Kidney (tissue), 14 donors: ENCODE data around the gene TXLNB. TPM values are rescaled to one million over a fixed set of nuclear protein-coding genes. Genes with fewer than 3 reads are reported as not detected.

Source experiments
- DNase-seq, 5 donors: peaks; one replicate each; pipeline ENCODE4 v3.0.0-alpha.2; 2013 to 2020
- FAIRE-seq: peaks from 2 replicates; lab custom pipeline; 2012; peaks lifted over from hg19 to GRCh38; lab: Jason Lieb, UNC
- H3K27ac ChIP-seq, 2 donors: one replicate each; pipeline ENCODE4 v1.7.0; 2013; ENCODE audit warnings: low read depth in 2 of 2, low read length in 2 of 2, inconsistent platforms in 1 of 2
- H3K27me3 ChIP-seq: one replicate; pipeline ENCODE4 v1.7.1; 2013; ENCODE audit warnings: low read length, inconsistent platforms; ENCODE audit not compliant: control insufficient read depth, insufficient read depth
- H3K36me3 ChIP-seq, 3 donors: one replicate each; pipeline versions ENCODE4 v1.7.0 to v1.7.1; 2013; ENCODE audit warnings: low read length in 3 of 3, control low read depth in 1 of 3, inconsistent platforms in 1 of 3; ENCODE audit not compliant: insufficient read depth in 3 of 3, control insufficient read depth in 2 of 3
- H3K4me1 ChIP-seq, 3 donors: one replicate each; pipeline versions ENCODE4 v1.7.0 to v1.7.1; 2013; ENCODE audit warnings: low read length in 3 of 3, inconsistent platforms in 1 of 3, low read depth in 1 of 3; ENCODE audit not compliant: control insufficient read depth in 2 of 3, insufficient read depth in 2 of 3
- H3K4me3 ChIP-seq, 3 donors: one replicate each; pipeline versions ENCODE4 v1.7.0 to v1.8.1; 2013; ENCODE audit warnings: low read length in 3 of 3, control low read depth in 1 of 3, inconsistent platforms in 1 of 3
- H3K9ac ChIP-seq, 3 donors: one replicate each; pipeline versions ENCODE4 v1.7.0 to v1.7.1; 2013; ENCODE audit warnings: low read length in 3 of 3, control low read depth in 1 of 3, inconsistent platforms in 1 of 3
- H3K9me3 ChIP-seq, 3 donors: one replicate each; pipeline versions ENCODE4 v1.7.0 to v1.7.1; 2013; ENCODE audit warnings: low read length in 3 of 3, control low read depth in 1 of 3, inconsistent platforms in 1 of 3; ENCODE audit not compliant: control insufficient read depth in 2 of 3, insufficient read depth in 1 of 3
- intact Hi-C: fragments of 100-400 bp; cut with DNase I; formaldehyde crosslinking; loops from one replicate; pipeline ENCODE4 v1.11.1; 2022
- polyA plus RNA-seq: library from polyadenylated mRNA; stranded (reverse); fragments of 350-450 nt; fragmentation: Illumina TruSeq; extraction: RNeasy Lipid Tissue Mini Kit (QIAGEN cat#74804); gene quantifications from one replicate; pipeline ENCODE4 v1.2.3, GENCODE V29; 2014; ENCODE audit warnings: low read depth, low replicate concordance; ENCODE audit not compliant: insufficient read depth
- total RNA-seq: library from RNA; stranded (reverse); fragmentation: NEBNext Ultra II Directional; extraction: Animal tissue kit (Norgen Biotek cat#: 25700); gene quantifications from one replicate; pipeline ENCODE4 v1.2.1, GENCODE V29; 2021
- TF ChIP-seq, protein P1 (sequence below): IDR thresholded peaks from 3 replicates; pipeline ENCODE4 v1.5.1; 2012; ENCODE audit warnings: mild to moderate bottlenecking, moderate library complexity, borderline replicate concordance; ENCODE audit not compliant: insufficient read depth; ENCODE audit errors: extremely low read depth
- donor health status: control.
- donor health status: control.
- donor health status: control.
- donor health status: control.
- donor health status: control.
- donor health status: DM: yes; HTN: yes; CAD: no.
- donor health status: Normal renal cell carcinoma (clear cell type).

TXLNB gene
- total and polyA plus RNA-seq, 2 donors from 2014 or later, result 0.13 to 0.66 TPM

DNA sequence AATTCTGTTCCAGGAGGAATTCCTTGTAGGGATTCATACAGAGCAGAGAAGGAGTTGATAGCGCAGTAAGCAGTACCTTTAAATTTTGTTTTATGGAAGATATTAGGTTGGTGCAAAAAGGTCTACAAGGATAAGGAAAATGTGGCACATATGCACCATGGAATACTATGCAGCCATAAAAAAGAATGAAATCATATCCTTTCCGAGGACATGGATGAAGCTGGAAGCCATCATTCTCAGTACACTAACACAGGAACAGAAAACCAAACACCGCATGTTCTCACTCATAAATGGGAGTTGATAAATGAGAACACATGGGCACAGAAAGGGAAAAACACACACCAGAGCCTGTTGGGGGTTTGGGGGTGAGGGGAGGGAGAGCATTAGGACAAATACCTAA, 37.4 kb upstream of the TXLNB start:
- TF ChIP-seq, protein P1, sequence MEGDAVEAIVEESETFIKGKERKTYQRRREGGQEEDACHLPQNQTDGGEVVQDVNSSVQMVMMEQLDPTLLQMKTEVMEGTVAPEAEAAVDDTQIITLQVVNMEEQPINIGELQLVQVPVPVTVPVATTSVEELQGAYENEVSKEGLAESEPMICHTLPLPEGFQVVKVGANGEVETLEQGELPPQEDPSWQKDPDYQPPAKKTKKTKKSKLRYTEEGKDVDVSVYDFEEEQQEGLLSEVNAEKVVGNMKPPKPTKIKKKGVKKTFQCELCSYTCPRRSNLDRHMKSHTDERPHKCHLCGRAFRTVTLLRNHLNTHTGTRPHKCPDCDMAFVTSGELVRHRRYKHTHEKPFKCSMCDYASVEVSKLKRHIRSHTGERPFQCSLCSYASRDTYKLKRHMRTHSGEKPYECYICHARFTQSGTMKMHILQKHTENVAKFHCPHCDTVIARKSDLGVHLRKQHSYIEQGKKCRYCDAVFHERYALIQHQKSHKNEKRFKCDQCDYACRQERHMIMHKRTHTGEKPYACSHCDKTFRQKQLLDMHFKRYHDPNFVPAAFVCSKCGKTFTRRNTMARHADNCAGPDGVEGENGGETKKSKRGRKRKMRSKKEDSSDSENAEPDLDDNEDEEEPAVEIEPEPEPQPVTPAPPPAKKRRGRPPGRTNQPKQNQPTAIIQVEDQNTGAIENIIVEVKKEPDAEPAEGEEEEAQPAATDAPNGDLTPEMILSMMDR, result no peak
- Histone ChIP-seq H3K4me1 (no peaks in the 10 kb centered on the region), H3K9me3 (no peaks in the 10 kb centered on the region), H3K4me3 (no peak overlapping the region), H3K27ac (no peak overlapping the region), H3K9ac (no peak overlapping the region), H3K27me3 (no peaks in the 10 kb centered on the region), H3K36me3 (no peaks in the 10 kb centered on the region)
- no peak for FAIRE-seq
- DNase-seq, result no peak
- intact Hi-C loops, result no loop called here

DNA sequence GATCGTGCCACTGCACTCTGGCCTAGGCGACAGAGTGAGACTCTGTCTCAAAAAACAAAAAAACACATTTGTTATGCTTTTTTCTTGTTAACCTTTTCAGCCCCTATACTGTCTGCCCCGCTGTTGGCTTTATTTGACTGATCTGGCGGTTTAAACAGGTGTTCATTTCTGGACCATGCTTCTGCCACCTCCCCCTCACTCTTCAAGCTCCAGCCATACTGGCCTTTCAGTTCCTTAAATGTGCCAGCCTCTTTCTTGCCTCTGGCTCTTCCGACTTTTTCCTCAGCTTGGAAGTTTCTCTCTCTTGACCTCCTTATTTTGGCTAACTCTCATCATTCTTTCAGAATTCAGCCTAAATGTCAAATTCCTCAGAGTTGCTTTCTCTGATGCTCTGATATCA, 35.2 kb upstream of the TXLNB start:
- intact Hi-C loops, result no loop called here
- TF ChIP-seq, protein P1, result no peak
- Histone ChIP-seq H3K9ac (no peak overlapping the region), H3K36me3 (no peaks in the 10 kb centered on the region), H3K4me1 (no peaks in the 10 kb centered on the region), H3K27me3 (no peaks in the 10 kb centered on the region), H3K4me3 (no peak overlapping the region), H3K9me3 (no peaks in the 10 kb centered on the region), H3K27ac (no peak overlapping the region)
- DNase-seq, result no peak
- no peak for FAIRE-seq

DNA sequence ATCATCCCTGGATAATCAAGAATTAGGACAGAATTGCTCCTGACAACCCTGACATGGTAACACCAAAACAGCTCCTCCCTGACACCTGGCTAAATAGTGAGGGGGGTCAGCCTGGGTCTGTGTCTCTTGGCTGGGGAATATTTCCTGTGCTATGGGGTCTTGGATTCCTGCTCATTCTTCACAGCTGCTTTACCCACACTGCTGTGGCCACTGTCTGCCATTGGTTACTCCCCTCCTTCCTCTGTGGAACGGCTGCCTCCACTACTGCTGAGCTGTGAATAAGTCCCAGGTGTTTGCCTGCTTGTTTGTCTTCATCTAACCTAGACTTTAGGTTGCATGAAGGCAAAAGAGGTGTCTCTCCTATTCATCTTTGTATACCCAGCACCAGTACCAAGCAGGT, 33.9 kb upstream of the TXLNB start:
- no peaks in the 10 kb centered on the region for H3K36me3 ChIP-seq
- no peak overlapping the region for H3K9ac ChIP-seq
- no peaks in the 10 kb centered on the region for H3K4me1 ChIP-seq
- intact Hi-C loops, result no loop called here
- no peak overlapping the region for H3K27ac ChIP-seq
- no peaks in the 10 kb centered on the region for H3K9me3 ChIP-seq
- no peaks in the 10 kb centered on the region for H3K27me3 ChIP-seq
- FAIRE-seq (no peak), DNase-seq (peak in 1 of 5 donors; percentile 27)
- no peak overlapping the region for H3K4me3 ChIP-seq
- TF ChIP-seq, protein P1, result no peak

DNA sequence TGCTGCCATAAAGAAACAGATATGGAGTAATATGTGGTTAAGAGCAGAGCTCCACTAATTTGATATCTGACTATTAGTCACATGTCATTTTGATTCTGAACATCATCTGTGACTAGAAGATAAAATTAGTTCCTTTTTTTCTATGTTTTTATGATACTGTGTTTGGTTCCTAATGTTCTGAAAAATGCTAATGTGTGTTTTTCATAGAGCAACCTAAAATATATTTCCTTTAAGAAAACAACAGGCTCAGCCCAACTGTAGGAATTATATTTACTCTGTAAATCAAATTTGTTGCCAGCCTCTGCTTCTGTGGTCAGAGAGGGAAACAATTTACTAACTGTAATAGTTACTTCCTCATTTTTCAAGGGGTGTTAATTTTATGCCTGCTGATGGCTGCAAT, 33.3 kb upstream of the TXLNB start:
- FAIRE-seq (no peak), DNase-seq (peak in 1 of 5 donors; percentile 37)
- TF ChIP-seq, protein P1, result no peak

More for the DNA sequence above, 33.3 kb upstream of the TXLNB start:
- H3K9ac ChIP-seq, result no peak overlapping the region
- no peak overlapping the region for H3K4me3 ChIP-seq
- no peaks in the 10 kb centered on the region for H3K9me3 ChIP-seq
- H3K27ac ChIP-seq, result no peak overlapping the region
- H3K36me3 ChIP-seq, result no peaks in the 10 kb centered on the region
- no peaks in the 10 kb centered on the region for H3K4me1 ChIP-seq
- intact Hi-C loops, result no loop called here
- H3K27me3 ChIP-seq, result no peaks in the 10 kb centered on the region
